A549 treated with Mapracorat at 1 μM for 4 hours (cell line): ENCODE data around the gene GRIA1. TPM values are rescaled to one million over a fixed set of nuclear protein-coding genes. Genes with fewer than 3 reads are reported as not detected.

ENCODE experiments used
- total RNA-seq: library from RNA; stranded (reverse); fragments of 200-300 nt; extraction: Qiagen RNA extraction; gene quantifications from 5 replicates; pipeline ENCODE4 v1.2.3, GENCODE V29; 2022

The GRIA1 gene
- total RNA-seq, result not detected in 5 replicates

DNA sequence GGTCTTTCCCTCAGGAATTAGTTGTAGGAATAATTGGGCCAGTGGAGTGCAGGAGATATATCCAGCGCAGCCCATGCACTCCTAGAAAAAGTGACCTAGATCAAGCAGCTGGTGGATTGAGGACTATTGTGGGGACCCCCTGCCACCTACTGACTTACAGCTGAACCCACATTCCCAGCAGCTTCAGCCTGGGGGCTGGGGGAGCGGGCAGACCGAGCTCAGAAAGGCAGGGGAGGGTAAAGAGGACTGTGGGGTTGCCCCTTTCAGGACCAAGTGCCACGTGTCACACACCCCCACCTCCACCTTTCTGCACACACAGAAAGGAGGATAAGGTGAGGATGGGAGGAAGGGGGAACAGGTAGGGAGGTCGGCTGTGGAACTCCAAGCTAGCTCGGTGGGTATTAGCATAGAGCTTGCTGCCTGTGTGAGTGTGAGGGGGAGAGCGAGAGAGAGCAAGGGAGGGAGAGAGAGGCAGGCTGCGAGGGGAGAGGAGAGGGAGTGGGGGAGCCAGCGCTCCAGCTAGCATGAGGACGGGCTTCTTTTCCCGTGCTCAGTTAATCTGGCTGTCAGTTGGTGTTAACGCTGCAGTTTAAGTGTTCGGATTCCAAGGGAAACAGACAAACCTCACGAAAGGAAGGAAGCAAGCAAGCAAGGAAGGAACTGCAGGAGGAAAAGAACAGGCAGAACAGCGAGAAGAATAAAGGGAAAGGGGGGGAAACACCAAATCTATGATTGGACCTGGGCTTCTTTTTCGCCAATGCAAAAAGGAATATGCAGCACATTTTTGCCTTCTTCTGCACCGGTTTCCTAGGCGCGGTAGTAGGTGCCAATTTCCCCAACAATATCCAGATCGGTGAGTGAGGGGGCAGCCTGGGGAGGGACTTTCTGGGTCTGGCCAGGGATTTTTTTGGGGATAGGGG is at the start of gene GRIA1:
Gene GRIA1 (plus strand): TSS at position 553 of the 920 bp plus-strand sequence.

